ENCODE measurements around the gene CSF1. TPM values are rescaled to one million over a fixed set of nuclear protein-coding genes. Genes with fewer than 3 reads are reported as not detected.

Gene CSF1
- total and polyA plus RNA-seq, 9 donors: 13.1 to 57.6 (median 44.3) TPM

Other genes starting within 250 kb of the CSF1 start
- gene GSTM2, start 242.8 kb upstream of the CSF1 start, total RNA-seq: 100 to 1,000 TPM; 101 to 318 (median 195) TPM
- 100 to 1,000 TPM; 202 to 209 TPM for gene GSTM2, start 242.8 kb upstream of the CSF1 start, polyA plus RNA-seq
- gene GSTM1, start 223.0 kb upstream of the CSF1 start, total RNA-seq: 100 to 1,000 TPM in 2 of 7 donors, 10 to 100 TPM in 1, under 1 TPM in 1, not detected in 3; 0.32 to 482 (median 153) TPM
- 100 to 1,000 TPM; 169 to 193 TPM for gene GSTM1, start 223.0 kb upstream of the CSF1 start, polyA plus RNA-seq
- 100 to 1,000 TPM in 3 of 7 donors, 10 to 100 TPM in 4; 18.8 to 183 (median 95.8) TPM for gene GSTM5, start 198.6 kb upstream of the CSF1 start, total RNA-seq
- 100 to 1,000 TPM; 101 to 259 TPM for gene GSTM5, start 198.6 kb upstream of the CSF1 start, polyA plus RNA-seq
- gene GSTM3, start 169.8 kb upstream of the CSF1 start, total RNA-seq: 100 to 1,000 TPM in 5 of 7 donors, 10 to 100 TPM in 2; 75.8 to 278 (median 135) TPM
- 100 to 1,000 TPM; 229 to 234 TPM for gene GSTM3, start 169.8 kb upstream of the CSF1 start, polyA plus RNA-seq
- 1 to 10 TPM in 1 of 7 donors, under 1 TPM in 5, not detected in 1; 0.23 to 1.9 (median 0.56) TPM for gene EPS8L3, start 146.9 kb upstream of the CSF1 start, total RNA-seq
- gene EPS8L3, start 146.9 kb upstream of the CSF1 start, polyA plus RNA-seq: under 1 TPM in 1 of 2 donors, not detected in 1; 0.05 TPM
- 100 to 1,000 TPM in 2 of 7 donors, 10 to 100 TPM in 5; 41.1 to 113 (median 85.8) TPM for gene AHCYL1, start 73.9 kb downstream of the CSF1 start, total RNA-seq
- 100 to 1,000 TPM in 1 of 2 donors, 10 to 100 TPM in 1; 41.8 to 103 TPM for gene AHCYL1, start 73.9 kb downstream of the CSF1 start, polyA plus RNA-seq
- 10 to 100 TPM; 35.1 to 46.7 (median 45.5) TPM for gene STRIP1, start 123.8 kb downstream of the CSF1 start, total RNA-seq
- gene STRIP1, start 123.8 kb downstream of the CSF1 start, polyA plus RNA-seq: 10 to 100 TPM; 21.6 to 27.4 TPM
- under 1 TPM in 4 of 7 donors, not detected in 3; 0.12 to 0.43 (median 0.29) TPM for gene ALX3, start 159.8 kb downstream of the CSF1 start, total RNA-seq
- gene ALX3, start 159.8 kb downstream of the CSF1 start, polyA plus RNA-seq: under 1 TPM in 1 of 2 donors, not detected in 1; 0.36 TPM
- gene UBL4B, start 201.6 kb downstream of the CSF1 start, total RNA-seq: not detected
- gene UBL4B, start 201.6 kb downstream of the CSF1 start, polyA plus RNA-seq: under 1 TPM in 1 of 2 donors, not detected in 1; 0.31 TPM
- under 1 TPM in 4 of 7 donors, not detected in 3; 0.05 to 0.15 (median 0.05) TPM for gene SLC6A17, start 239.6 kb downstream of the CSF1 start, total RNA-seq
- under 1 TPM; 0.03 to 0.06 TPM for gene SLC6A17, start 239.6 kb downstream of the CSF1 start, polyA plus RNA-seq

Data from ovary (tissue), 9 donors.